GM10266 (cell line): ENCODE results near the gene JOSD2.
A peak's percentile ranks its signal among the peaks of the same experiment; 100 is the strongest.

Source experiments
- DNase-seq: peaks from one replicate; pipeline ENCODE4 v3.0.0; 2012; ENCODE audit errors: extremely low spot score
- TF ChIP-seq, protein P1 (sequence below): IDR thresholded peaks from 2 replicates; pipeline ENCODE4 v1.5.1; 2012; ENCODE audit warnings: mild to moderate bottlenecking, low read depth; ENCODE audit not compliant: control insufficient read depth, insufficient read depth; ENCODE audit errors: missing control alignments

JOSD2 gene

DNA sequence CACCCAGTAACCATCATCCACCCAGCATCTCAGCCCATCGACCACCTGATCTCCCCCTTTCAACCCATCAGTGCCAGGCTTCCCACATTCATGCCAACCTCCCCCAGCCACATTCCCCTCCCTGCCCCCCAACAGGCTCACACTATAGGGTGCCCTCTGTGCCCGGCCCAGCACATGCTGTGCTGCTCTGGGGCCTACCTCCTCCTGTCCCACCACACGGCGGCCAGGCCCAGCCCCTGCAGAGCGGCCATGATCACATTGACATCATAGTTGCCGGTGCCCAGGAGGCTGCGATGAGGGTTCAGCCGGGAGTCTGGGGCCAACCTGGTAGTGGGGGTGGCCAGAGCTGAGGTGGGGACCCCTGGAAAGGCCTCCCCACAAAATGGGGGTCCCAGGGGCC lies 3.6 kb downstream of the JOSD2 start:
- TF ChIP-seq, protein P1, sequence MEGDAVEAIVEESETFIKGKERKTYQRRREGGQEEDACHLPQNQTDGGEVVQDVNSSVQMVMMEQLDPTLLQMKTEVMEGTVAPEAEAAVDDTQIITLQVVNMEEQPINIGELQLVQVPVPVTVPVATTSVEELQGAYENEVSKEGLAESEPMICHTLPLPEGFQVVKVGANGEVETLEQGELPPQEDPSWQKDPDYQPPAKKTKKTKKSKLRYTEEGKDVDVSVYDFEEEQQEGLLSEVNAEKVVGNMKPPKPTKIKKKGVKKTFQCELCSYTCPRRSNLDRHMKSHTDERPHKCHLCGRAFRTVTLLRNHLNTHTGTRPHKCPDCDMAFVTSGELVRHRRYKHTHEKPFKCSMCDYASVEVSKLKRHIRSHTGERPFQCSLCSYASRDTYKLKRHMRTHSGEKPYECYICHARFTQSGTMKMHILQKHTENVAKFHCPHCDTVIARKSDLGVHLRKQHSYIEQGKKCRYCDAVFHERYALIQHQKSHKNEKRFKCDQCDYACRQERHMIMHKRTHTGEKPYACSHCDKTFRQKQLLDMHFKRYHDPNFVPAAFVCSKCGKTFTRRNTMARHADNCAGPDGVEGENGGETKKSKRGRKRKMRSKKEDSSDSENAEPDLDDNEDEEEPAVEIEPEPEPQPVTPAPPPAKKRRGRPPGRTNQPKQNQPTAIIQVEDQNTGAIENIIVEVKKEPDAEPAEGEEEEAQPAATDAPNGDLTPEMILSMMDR: no peak
- no peak for DNase-seq

DNA sequence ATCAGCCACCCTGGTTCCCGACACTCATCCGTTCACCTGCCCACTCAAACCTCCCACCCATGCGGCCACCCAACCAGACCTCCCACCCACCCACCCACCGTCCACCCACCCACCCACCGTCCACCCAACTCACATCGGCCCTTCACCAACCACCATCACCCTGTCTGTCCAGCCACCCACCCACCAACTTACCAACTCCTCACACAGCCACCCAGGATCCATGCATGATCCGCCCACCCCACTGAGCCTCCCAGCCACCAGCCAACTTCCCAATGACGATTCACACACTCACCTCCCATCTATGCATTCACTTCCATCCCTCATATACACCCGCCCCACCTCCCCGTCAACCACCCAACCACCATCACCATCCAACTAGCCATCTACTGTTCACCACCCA lies 4.3 kb downstream of the JOSD2 start:
- no peak for DNase-seq
- TF ChIP-seq, protein P1: no peak

DNA sequence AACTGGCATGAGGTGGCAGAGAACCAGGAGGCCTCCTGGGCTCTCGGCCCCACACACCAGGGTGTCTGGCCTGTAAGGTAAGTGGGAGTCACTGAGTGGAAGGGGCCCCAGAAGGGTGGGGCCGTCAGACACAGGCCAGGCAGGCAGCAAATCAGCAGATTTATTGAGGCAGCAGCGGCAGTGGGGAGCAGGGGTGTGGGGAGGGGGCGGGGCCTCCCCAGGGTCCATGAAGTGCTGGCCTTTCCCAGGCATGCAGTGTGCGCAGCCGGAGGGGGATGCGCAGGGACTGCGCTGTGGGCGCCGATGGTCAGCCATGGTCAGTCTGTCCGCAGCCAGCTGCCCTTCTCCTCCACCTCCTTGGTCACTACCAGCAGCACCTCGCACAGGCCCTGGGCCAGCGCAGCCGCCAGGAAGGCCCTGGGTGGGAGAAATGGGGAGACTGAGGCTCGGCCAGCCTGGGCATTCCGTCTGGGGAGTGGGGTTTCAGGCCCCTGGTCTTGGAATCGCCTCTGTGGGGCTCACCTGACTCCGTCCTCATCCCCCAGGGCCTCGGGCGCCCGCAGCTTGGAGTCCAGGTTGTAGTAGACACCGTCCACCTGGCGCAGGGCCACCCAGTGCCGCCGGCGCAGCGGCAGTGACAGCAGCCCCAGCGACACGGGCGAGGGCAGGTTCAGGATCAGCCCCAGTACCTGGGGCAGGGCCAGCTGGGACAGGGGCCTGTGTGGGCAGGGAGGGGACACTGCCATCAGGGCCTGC lies 5.0 kb downstream of the JOSD2 start:
- TF ChIP-seq, protein P1: no peak
- DNase-seq: no peak

DNA sequence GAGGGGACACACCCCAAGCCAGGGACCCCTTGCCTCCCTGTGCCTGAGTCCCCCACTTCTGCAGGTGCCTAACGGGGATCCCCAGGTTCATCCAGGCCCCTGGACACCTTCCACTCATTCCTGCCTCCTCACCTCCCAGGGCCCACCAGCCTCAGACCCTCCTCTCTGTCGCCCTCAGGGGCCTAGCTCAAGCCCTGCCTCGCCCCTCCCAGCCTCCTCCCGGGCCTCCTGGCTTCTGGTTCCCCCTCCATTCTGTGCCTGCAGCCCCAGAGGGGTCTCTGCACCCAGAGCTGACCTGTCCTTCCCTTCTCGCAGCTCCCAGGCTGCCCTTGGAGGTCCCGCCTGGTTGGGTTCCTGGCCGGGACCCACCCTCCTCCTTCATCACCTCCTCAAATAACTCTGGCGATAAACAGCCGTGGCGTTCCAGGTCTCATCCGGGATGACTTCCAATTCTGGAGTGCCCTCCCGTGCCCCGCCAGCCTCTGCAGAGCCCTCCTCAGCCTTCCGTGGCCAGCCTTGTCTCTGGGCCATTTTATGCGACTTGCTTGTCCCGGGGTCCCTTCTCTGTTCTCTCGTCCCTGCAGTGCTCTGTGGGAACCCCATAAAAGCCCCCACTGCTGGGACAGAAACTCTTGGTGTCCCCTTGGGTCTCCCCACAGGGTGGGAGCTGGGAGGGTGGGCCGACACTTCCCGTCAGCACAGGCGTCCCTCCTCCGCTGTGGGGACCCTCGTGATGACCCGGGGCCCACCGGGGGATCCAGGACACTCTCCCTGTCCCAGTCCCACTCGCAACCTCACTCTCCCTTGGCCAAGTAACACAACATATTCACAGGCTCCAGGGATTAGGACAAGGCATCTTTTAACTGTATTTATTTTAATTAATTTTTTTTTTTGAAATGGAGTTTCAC lies 9.2 kb downstream of the JOSD2 start:
- TF ChIP-seq, protein P1: no peak
- no peak for DNase-seq

DNA sequence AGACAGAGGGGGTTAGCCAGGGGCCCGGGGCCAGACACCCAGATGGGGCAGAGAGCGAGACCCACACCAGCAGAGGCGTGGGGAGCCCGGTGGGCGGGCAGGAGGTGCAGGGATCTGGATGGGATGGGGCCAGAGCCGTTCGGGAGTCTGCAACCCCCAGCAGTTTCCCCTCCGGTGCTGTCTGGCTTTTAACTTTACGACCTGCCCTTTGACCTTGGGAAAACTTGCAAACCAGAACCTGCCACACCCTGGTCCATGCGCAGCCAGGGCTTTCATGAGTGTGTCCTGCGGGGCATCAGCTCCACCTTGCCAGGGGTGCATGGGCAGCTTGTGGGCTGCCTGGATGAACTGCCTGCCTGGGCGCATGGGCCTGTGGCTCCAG lies 9.8 kb downstream of the JOSD2 start:
- no peak for DNase-seq
- TF ChIP-seq, protein P1: no peak

DNA sequence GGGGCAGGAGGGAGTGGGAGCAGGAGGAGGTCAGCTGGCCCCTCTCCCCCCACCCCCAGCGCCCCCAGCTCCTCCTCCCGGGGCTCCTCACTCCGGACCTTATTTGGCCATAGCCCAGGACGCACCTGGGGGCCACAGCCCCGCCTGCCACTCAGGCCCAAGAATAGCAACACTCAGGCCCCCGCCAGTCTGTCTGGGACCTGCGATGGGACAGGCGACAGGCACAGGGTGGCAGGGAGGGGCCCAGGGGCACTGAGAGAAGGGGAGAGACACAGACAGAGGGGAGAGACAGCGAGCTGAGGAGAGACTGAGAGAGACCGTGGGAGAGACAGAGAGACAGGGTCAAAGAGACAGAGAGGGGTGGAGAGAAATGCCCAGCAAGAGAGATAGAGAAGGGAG lies 10.2 kb downstream of the JOSD2 start:
- TF ChIP-seq, protein P1: no peak
- DNase-seq: no peak

DNA sequence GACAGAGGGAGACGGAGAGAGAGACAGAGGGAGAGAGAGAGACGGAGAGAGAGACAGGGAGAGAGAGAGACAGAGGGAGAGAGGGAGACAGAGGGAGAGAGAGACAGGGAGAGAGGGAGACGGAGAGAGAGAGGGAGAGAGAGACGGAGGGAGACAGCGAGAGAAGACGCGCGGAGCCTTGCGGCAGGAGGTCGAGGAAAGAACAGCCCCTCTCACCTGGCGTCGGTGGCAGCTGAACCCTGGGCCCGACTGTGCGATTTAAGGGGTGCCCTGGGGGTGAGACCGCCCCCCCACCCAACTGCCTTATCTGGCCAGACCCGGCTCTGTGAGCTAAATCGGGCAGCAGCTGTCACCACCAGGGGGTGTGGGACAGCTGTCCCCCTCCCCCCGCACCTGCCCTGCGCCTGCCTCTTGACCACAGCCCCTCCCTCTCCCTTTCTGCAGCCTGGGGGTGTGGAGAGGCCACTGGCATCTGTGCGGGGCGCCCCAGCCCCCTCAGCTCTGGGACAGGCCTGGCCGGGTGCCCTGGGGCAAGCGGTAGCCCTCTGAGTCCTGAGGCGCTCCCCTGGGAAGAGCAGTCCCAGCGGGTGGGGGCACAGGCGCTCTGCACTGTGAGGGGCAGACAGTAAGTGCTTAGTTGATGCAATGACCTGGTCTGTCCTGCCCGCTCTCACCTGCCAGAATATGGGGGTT lies 10.8 kb downstream of the JOSD2 start:
- peak; percentile 74 for DNase-seq

More for the DNA sequence above, 10.8 kb downstream of the JOSD2 start:
- TF ChIP-seq, protein P1: peak; percentile 11
